Fibroblast of lung (primary cell): ENCODE measurements around the gene SDCCAG8. TPM values are rescaled to one million over a fixed set of nuclear protein-coding genes. Genes with fewer than 3 reads are reported as not detected.
A peak's percentile ranks its signal among the peaks of the same experiment; 100 is the strongest.
"Not testable (repeated sequence)": the region's sequence is repeated elsewhere in the genome, so short reads cannot be mapped to it uniquely, and the experiment has no call there.

Experiments used
- DNase-seq, 2 donors: peaks; one replicate each; pipeline versions ENCODE4 v3.0.0 to v3.0.0-alpha.2; 2010; ENCODE audit warnings: low read depth in 2 of 2
- H2AFZ ChIP-seq: 2 replicates; pipeline ENCODE4 v1.5.1; 2012; ENCODE audit warnings: low read length, control low read depth, inconsistent platforms
- H3K27ac ChIP-seq: 2 replicates; pipeline ENCODE4 v1.5.1; 2011; ENCODE audit warnings: low read length, control low read depth; ENCODE audit not compliant: insufficient read depth
- H3K27me3 ChIP-seq: 2 replicates; pipeline ENCODE4 v1.5.1; 2011; ENCODE audit warnings: mild to moderate bottlenecking, low read length; ENCODE audit not compliant: control insufficient read depth, insufficient read depth
- H3K36me3 ChIP-seq: 2 replicates; pipeline ENCODE4 v1.5.1; 2011; ENCODE audit warnings: low read length; ENCODE audit not compliant: control insufficient read depth, insufficient read depth
- H3K4me1 ChIP-seq: 2 replicates; pipeline ENCODE4 v1.5.1; 2011; ENCODE audit warnings: low read length; ENCODE audit not compliant: control insufficient read depth, insufficient read depth; ENCODE audit errors: extremely low read depth
- H3K4me2 ChIP-seq: 2 replicates; pipeline ENCODE4 v1.5.1; 2011; ENCODE audit warnings: low read length, control low read depth; ENCODE audit not compliant: insufficient read depth; ENCODE audit errors: extremely low read depth
- H3K4me3 ChIP-seq, 4 experiments: fragments of 200-600 bp in 1 of 4; sonication (generic) in 1 of 4; replicated peaks in 1 of 4; 2 replicates each; pipeline ENCODE4 v1.5.1; 2011 to 2016; ENCODE audit warnings: low read length in 4 of 4, low read depth in 3 of 4, mild to moderate bottlenecking in 3 of 4, control low read depth in 2 of 4, inconsistent platforms in 1 of 4, mixed read lengths in 1 of 4; ENCODE audit not compliant: insufficient read depth in 1 of 4; ENCODE audit errors: control extremely low read depth in 1 of 4
- H3K79me2 ChIP-seq: 2 replicates; pipeline ENCODE4 v1.5.1; 2012; ENCODE audit warnings: mild to moderate bottlenecking, low read length, inconsistent platforms; ENCODE audit not compliant: control insufficient read depth, insufficient read depth
- H3K9ac ChIP-seq: 2 replicates; pipeline ENCODE4 v1.5.1; 2011; ENCODE audit warnings: mild to moderate bottlenecking, low read length, control low read depth; ENCODE audit not compliant: insufficient read depth
- H3K9me3 ChIP-seq: 2 replicates; pipeline ENCODE4 v1.5.1; 2012; ENCODE audit warnings: low read depth, low read length; ENCODE audit not compliant: control insufficient read depth, insufficient read depth
- H4K20me1 ChIP-seq: 2 replicates; pipeline ENCODE4 v1.5.1; 2011; ENCODE audit warnings: low read length; ENCODE audit not compliant: control insufficient read depth, insufficient read depth; ENCODE audit errors: extremely low read depth
- CTCF ChIP-seq, 2 donors: IDR thresholded peaks in 1 of 2; conservative IDR thresholded peaks in 1 of 2; 1 replicate in 1 of 2; 2 replicates in 1 of 2; pipeline ENCODE4 v1.5.1; 2011 to 2012; ENCODE audit warnings: low read length in 2 of 2, control low read depth in 1 of 2, inconsistent platforms in 1 of 2, low read depth in 1 of 2, mild to moderate bottlenecking in 1 of 2
- EZH2 ChIP-seq: IDR thresholded peaks from 2 replicates; pipeline ENCODE4 v1.5.1; 2012; ENCODE audit warnings: low read length, control low read depth, mild to moderate bottlenecking; ENCODE audit errors: missing control alignments
- polyA minus RNA-seq: library from RNA; depleted of rRNA, polyadenylated mRNA; stranded (reverse); fragments of >200 nt; gene quantifications from 2 replicates; pipeline ENCODE4 v1.2.3, GENCODE V29; 2011; ENCODE audit warnings: low replicate concordance
- polyA plus RNA-seq, 2 donors: library from polyadenylated mRNA; depleted of rRNA in 1 of 2; stranded (reverse) in 1 of 2; unstranded in 1 of 2; fragments of >200 nt; gene quantifications; 2 replicates each; pipeline ENCODE4 v1.2.1, GENCODE V29; 2011 to 2012; ENCODE audit warnings: missing spikeins in 1 of 2
- total RNA-seq: library from RNA; depleted of rRNA; stranded (reverse); fragments of >200 nt; gene quantifications from 2 replicates; pipeline ENCODE4 v1.2.1, GENCODE V29; 2014

Gene SDCCAG8
- total RNA-seq: 53.2 and 72.7 TPM in 2 replicates
- 27.0 and 34.8 TPM in 2 replicates for polyA plus RNA-seq
- 21.6 and 23.8 TPM in 2 replicates for polyA plus RNA-seq (2012)
- polyA minus RNA-seq: 5.0 and 8.2 TPM in 2 replicates

DNA sequence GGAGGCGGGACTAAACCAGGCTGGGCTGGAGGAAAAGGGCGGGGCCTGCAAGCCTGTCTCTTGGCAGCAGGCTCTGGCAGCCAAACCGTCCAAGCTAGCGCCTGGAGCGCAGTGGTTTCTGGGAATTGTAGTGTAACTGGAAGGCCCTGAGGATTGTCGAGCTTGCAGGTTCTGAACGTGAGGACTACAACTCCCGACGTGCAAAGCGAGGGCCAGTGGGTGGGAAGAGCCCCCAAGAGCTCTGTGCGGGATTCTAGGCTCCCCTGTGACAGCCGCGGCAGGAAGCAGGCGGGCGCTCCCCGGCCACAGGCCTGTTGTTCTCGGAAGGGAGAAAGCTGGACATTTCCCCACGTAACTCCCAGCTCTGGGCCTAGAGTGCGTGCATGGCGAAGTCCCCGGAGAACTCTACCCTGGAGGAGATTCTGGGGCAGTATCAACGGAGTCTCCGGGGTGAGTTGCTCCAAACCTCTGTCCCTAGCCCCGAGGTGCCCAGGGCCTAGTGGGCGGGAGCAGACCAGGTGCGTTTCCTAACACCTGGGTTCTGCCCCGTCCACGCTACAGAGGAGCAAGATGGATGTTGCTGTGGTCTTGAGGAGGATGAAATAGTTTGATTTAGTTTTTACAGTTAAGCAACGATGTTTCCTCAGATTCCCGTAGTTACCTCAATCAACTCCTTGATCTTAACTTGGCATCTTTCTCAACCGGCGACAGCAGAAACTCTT, at the start of gene SDCCAG8:
TSS of gene SDCCAG8 (plus strand) at position 251 of the 722 bp plus-strand sequence. CDS start at position 384, 133 bp downstream.
- TF ChIP-seq CTCF (conservative IDR thresholded peaks at IDR 0.05 in 1 of 2, IDR thresholded peaks at IDR 0.05 in 1 of 2; ENCODE audit: low read depth in 1 of 2, low read length in 2 of 2) (no peak), EZH2 (no peak)
- Histone ChIP-seq H3K9me3 (no peaks in the 10 kb centered on the region), H3K4me3 (peak within 1 kb of the TSS; percentile 88 to 96 (median 90)), H3K36me3 (no peaks in the 10 kb centered on the region), H2AFZ (peak within 1 kb of the TSS; percentile 81), H4K20me1 (no peaks in the 10 kb centered on the region), H3K27me3 (no peaks in the 10 kb centered on the region), H3K4me1 (peaks cover 2% of the 10 kb centered on the region), H3K9ac (peak within 1 kb of the TSS; percentile 84), H3K79me2 (peaks cover 82% of the 10 kb centered on the region), H3K4me2 (peak within 1 kb of the TSS; percentile 85), H3K27ac (peak within 1 kb of the TSS; percentile 96)
- peak; percentile 100 for DNase-seq

DNA sequence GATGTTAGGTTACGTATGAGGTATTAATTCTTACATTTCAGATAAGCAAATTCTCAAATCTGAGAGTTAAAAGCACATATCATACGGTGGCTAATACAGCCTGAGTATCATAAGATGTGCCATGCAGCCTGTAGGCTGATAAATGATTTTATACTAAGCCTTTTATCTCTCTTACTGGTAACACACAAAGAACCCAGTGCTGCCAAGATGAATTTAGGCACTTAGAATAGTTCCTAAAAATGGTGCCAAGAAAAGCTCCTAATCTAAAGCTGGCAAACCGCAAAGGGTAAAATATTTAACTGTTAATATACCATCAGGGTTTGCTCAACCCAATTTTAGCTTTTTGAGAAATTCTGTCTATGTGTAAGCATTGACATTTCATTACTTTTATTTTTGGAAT, 43.9 kb upstream of the SDCCAG8 start:
- not testable (repeated sequence) for H3K27me3 ChIP-seq, H2AFZ ChIP-seq, H3K9ac ChIP-seq, H3K4me1 ChIP-seq, H3K4me3 ChIP-seq, H3K27ac ChIP-seq, H4K20me1 ChIP-seq, H3K9me3 ChIP-seq, H3K36me3 ChIP-seq, H3K4me2 ChIP-seq
- peaks cover 27% of the 10 kb centered on the region for H3K79me2 ChIP-seq
- peak; percentile 55 to 78 for DNase-seq

DNA sequence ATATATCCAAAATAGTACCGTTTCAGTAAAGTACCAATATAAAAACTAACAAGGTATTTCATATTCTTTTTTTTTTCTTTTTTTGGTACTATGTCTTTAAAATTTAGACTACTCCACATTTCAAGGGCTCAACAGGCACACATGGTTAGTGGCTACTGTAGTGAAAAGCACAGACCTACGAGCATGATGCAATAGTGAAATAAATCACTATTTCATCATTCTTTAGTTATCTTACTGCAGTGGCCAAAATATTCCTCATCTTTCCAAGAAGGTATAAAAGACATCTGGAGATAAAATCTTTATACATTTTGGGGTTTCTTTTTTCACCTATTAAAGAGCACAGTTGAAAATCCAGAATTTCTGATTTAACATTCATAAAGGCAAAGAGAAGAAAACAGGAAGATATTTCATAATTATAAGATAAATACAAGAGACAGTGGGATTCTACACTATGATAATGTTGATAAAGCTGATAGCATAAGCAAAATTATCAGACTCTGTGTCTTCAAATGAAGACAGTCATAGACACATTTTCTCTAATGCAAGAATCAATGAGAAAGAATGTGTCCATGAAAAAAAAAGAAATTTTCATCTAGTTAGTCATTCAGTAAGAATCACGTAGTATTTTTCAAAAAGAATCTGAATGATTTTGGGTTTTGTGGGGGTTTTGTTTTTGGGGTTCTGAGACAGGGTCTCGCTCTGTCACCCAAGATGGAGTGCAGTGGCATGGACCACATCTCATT, 42.6 kb upstream of the SDCCAG8 start:
- peaks cover 4% of the 10 kb centered on the region for H3K4me1 ChIP-seq
- peaks cover 40% of the 10 kb centered on the region for H3K79me2 ChIP-seq
- peaks cover 2% of the 10 kb centered on the region for H3K36me3 ChIP-seq
- no peaks in the 10 kb centered on the region for H3K9me3 ChIP-seq
- H3K9ac ChIP-seq: no peak overlapping the region
- H2AFZ ChIP-seq: no peak overlapping the region
- peak; percentile 71 to 87 for DNase-seq
- H3K4me2 ChIP-seq: peak overlapping the region; percentile 41
- H4K20me1 ChIP-seq: no peaks in the 10 kb centered on the region
- H3K27ac ChIP-seq: peak overlapping the region; percentile 68
- H3K4me3 ChIP-seq: no peak overlapping the region
- TF ChIP-seq CTCF (conservative IDR thresholded peaks at IDR 0.05 in 1 of 2, IDR thresholded peaks at IDR 0.05 in 1 of 2; ENCODE audit: low read depth in 1 of 2, low read length in 2 of 2) (no peak), EZH2 (no peak)
- H3K27me3 ChIP-seq: no peaks in the 10 kb centered on the region

DNA sequence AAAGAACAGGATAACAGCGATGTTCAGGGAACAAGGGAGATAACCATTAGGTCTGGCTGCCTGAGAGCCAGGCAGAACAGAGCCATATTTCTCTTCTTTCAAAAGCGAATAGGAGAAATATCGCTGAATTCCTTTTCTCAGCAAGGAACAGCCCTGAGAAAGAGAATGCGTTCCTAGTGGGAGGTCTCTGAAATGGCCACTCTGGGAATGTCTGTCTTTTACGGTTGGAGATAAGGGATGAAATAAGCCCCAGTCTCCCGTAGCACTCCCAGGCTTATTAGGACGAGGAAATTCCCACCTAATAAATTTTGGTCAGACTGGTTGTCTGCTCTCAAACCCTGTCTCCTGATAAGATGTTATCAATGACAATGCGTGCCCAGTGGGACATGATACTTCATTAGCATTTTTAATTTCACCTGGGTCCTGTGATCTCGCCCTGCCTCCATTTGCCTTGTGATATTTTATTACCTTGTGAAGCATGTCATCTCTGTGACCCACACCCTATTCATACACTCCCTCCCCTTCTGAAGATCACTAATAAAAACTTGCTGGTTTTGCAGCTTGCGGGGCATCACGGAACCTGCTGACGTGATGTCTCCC, 40.5 kb upstream of the SDCCAG8 start:
- H3K4me1 ChIP-seq, H3K9ac ChIP-seq, H3K4me2 ChIP-seq, H4K20me1 ChIP-seq, H2AFZ ChIP-seq, DNase-seq, H3K9me3 ChIP-seq, H3K27me3 ChIP-seq, H3K27ac ChIP-seq, H3K4me3 ChIP-seq, H3K36me3 ChIP-seq: not testable (repeated sequence)
- peaks cover 59% of the 10 kb centered on the region for H3K79me2 ChIP-seq
